ENCODE results near the gene TMEM147.
"Not testable (repeated sequence)": the region's sequence is repeated elsewhere in the genome, so short reads cannot be mapped to it uniquely, and the experiment has no call there.

DNA sequence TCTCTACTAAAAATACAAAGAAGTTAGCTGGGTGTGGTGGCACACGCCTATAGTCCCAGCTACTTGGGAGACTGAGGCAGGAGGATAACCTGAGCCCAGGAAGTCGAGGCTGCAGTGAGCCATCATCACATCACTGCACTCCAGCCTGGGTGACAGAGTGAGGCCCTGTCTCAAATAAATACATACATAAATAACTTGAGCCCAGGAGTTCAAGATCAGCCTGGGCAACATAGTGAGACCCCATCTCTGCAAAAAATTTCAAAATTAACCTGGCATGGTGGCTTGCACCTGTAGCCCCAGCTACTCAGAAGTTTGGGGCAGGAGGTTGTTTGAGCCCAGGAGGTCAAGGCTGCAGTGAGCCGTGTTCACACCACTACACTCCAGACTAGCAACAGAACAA, 49.6 kb downstream of the TMEM147 start:
- TF ChIP-seq, protein P1, sequence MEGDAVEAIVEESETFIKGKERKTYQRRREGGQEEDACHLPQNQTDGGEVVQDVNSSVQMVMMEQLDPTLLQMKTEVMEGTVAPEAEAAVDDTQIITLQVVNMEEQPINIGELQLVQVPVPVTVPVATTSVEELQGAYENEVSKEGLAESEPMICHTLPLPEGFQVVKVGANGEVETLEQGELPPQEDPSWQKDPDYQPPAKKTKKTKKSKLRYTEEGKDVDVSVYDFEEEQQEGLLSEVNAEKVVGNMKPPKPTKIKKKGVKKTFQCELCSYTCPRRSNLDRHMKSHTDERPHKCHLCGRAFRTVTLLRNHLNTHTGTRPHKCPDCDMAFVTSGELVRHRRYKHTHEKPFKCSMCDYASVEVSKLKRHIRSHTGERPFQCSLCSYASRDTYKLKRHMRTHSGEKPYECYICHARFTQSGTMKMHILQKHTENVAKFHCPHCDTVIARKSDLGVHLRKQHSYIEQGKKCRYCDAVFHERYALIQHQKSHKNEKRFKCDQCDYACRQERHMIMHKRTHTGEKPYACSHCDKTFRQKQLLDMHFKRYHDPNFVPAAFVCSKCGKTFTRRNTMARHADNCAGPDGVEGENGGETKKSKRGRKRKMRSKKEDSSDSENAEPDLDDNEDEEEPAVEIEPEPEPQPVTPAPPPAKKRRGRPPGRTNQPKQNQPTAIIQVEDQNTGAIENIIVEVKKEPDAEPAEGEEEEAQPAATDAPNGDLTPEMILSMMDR (conservative IDR thresholded peaks at IDR 0.05 in 1 of 2, IDR thresholded peaks at IDR 0.05 in 1 of 2; ENCODE audit: extremely low read depth in 1 of 2, insufficient read depth in 1 of 2, low read depth in 1 of 2, low read length in 2 of 2): not testable (repeated sequence)
- not testable (repeated sequence) for TF ChIP-seq EZH2 (IDR thresholded peaks at IDR 0.05; ENCODE audit: borderline replicate concordance, low read length)
